MM.1S (cell line): ENCODE results near the gene CSNK1A1.
"Not testable (repeated sequence)": the region's sequence is repeated elsewhere in the genome, so short reads cannot be mapped to it uniquely, and the experiment has no call there.

Source experiments
- DNase-seq: peaks from one replicate; pipeline ENCODE4 v3.0.0-alpha.2; 2015
- H2AFZ ChIP-seq: fragments of 300-600 bp; sonication (generic); 2 replicates; pipeline ENCODE4 v1.6.0; 2016; ENCODE audit warnings: antibody characterized with exemption, low read length
- H3F3A ChIP-seq: fragments of 300-600 bp; sonication (generic); 2 replicates; pipeline ENCODE4 v1.6.1; 2016; ENCODE audit warnings: mild to moderate bottlenecking, antibody characterized with exemption, low read length, moderate library complexity, mixed read lengths; ENCODE audit not compliant: insufficient read depth
- H3K27ac ChIP-seq: fragments of 300-600 bp; sonication (generic); 2 replicates; pipeline ENCODE4 v1.5.1; 2016; ENCODE audit warnings: mild to moderate bottlenecking, low read length
- H3K27me3 ChIP-seq: fragments of 300-600 bp; sonication (generic); replicated peaks from 2 replicates; pipeline ENCODE4 v1.6.0; 2016; ENCODE audit warnings: low read length; ENCODE audit not compliant: insufficient read depth
- H3K36me3 ChIP-seq: fragments of 300-600 bp; sonication (generic); replicated peaks from 2 replicates; pipeline ENCODE4 v1.6.1; 2016; ENCODE audit warnings: mild to moderate bottlenecking, low read length, mixed read lengths; ENCODE audit not compliant: insufficient read depth
- H3K4me1 ChIP-seq: fragments of 300-600 bp; sonication (generic); 2 replicates; pipeline ENCODE4 v1.6.1; 2016; ENCODE audit warnings: low read length, mixed read lengths
- H3K4me2 ChIP-seq: fragments of 300-600 bp; sonication (generic); 2 replicates; pipeline ENCODE4 v1.6.0; 2016; ENCODE audit warnings: low read depth, low read length
- H3K4me3 ChIP-seq: fragments of 300-600 bp; sonication (generic); 2 replicates; pipeline ENCODE4 v1.5.1; 2016; ENCODE audit warnings: low read length, mixed read lengths
- H3K79me2 ChIP-seq: fragments of 300-600 bp; sonication (generic); 2 replicates; pipeline ENCODE4 v1.6.1; 2016; ENCODE audit warnings: mixed run types, low read length, mixed read lengths
- H3K9ac ChIP-seq: fragments of 300-600 bp; sonication (generic); 2 replicates; pipeline ENCODE4 v1.6.1; 2016; ENCODE audit warnings: low read length, mixed read lengths
- H3K9me2 ChIP-seq: fragments of 300-600 bp; sonication (generic); replicated peaks from 2 replicates; pipeline ENCODE4 v1.6.1; 2016; ENCODE audit warnings: mild to moderate bottlenecking, low read length, mixed read lengths; ENCODE audit not compliant: insufficient read depth
- H3K9me3 ChIP-seq: fragments of 300-600 bp; sonication (generic); replicated peaks from 2 replicates; pipeline ENCODE4 v1.6.1; 2016; ENCODE audit warnings: mild to moderate bottlenecking, low read length, mixed read lengths; ENCODE audit not compliant: insufficient read depth
- H4K20me1 ChIP-seq: fragments of 300-600 bp; sonication (generic); 2 replicates; pipeline ENCODE4 v1.6.1; 2016; ENCODE audit warnings: mild to moderate bottlenecking, low read length, moderate library complexity, mixed read lengths; ENCODE audit not compliant: insufficient read depth
- EZH2 ChIP-seq: fragments of 300-600 bp; sonication (generic); optimal IDR thresholded peaks from 2 replicates; pipeline ENCODE3; 2017; ENCODE audit warnings: low read depth, mild to moderate bottlenecking, antibody characterized with exemption, low read length, mixed read lengths
- EZH2phosphoT487 ChIP-seq: fragments of 300-600 bp; sonication (generic); IDR thresholded peaks from 2 replicates; pipeline ENCODE4 v1.6.1; 2018; ENCODE audit warnings: antibody characterized with exemption, low read length
- TF ChIP-seq, protein P1 (sequence below): fragments of 300-600 bp; sonication (generic); IDR thresholded peaks from 2 replicates; pipeline ENCODE4 v1.5.1; 2016; ENCODE audit warnings: antibody characterized with exemption, low read length, mixed read lengths

Gene CSNK1A1

DNA sequence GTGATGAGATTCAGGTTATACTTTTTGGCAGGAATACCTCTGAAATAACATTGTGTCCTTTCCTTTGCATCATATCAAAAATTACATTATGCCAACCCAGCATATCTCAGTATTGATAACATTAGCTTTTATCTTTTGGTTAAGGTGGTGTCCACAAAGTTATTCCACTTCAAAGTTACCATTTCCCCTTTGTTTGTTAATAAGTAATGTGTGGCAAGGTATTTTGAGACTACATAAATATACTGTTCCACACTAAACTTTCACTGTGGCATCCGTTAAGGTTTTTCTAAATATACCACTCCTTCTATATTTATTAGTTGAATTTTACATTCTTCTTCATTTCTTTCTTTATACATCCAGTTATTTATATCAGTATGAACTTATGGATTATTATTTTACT, 16.0 kb upstream of the CSNK1A1 start:
- H3K79me2 ChIP-seq = 0 out of 2 replicates have a peak, but pooled peaks cover 4% of the 10 kb centered on the region
- H3K9ac ChIP-seq = no peak overlapping the region

DNA sequence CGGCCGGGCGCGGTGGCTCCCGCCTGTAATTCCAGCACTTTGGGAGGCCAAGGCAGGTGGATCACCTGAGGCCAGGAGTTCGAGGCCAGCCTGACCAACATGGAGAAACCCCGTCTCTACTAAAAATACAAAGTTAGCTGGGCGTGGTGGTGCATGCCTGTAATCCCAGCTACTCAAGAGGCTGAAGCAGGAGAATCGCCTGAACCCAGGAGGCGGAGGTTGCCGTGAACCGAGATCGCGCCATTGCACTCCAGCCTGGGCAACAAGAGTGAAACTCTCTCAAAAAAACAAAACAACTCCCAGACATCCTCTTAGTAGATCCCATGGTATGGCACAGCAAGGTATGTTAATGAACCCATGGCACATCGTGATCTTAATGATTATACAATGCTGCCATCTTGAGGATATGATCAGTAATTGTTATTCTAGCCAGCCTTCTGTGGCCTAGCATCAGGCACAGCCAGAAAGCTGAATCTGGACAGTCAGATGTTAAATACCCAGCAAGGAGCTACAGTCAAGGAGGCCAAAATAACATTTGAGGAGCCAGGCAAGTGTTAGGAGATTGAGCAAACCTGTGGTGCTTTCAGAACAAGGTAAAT, 13.4 kb upstream of the CSNK1A1 start:
- not testable (repeated sequence) for H3K79me2 ChIP-seq, H3K9ac ChIP-seq, H3K9me3 ChIP-seq, H3K27me3 ChIP-seq, H3K4me3 ChIP-seq, H3K9me2 ChIP-seq, H2AFZ ChIP-seq, H3K36me3 ChIP-seq, H4K20me1 ChIP-seq
- peak; percentile 87 for DNase-seq
- Histone ChIP-seq H3F3A (peaks cover 37% of the 10 kb centered on the region), H3K27ac (peak overlapping the region; percentile 74; the same call in 1 of the 2 replicates), H3K4me1 (peaks cover 34% of the 10 kb centered on the region), H3K4me2 (peak overlapping the region; percentile 41; the same call in 1 of the 2 replicates)
- TF ChIP-seq, protein P1, sequence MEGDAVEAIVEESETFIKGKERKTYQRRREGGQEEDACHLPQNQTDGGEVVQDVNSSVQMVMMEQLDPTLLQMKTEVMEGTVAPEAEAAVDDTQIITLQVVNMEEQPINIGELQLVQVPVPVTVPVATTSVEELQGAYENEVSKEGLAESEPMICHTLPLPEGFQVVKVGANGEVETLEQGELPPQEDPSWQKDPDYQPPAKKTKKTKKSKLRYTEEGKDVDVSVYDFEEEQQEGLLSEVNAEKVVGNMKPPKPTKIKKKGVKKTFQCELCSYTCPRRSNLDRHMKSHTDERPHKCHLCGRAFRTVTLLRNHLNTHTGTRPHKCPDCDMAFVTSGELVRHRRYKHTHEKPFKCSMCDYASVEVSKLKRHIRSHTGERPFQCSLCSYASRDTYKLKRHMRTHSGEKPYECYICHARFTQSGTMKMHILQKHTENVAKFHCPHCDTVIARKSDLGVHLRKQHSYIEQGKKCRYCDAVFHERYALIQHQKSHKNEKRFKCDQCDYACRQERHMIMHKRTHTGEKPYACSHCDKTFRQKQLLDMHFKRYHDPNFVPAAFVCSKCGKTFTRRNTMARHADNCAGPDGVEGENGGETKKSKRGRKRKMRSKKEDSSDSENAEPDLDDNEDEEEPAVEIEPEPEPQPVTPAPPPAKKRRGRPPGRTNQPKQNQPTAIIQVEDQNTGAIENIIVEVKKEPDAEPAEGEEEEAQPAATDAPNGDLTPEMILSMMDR = peak; percentile 62

More for the DNA sequence above, 16.0 kb upstream of the CSNK1A1 start:
- Histone ChIP-seq H3K36me3 (no peaks in the 10 kb centered on the region), H3K27me3 (no peaks in the 10 kb centered on the region), H3K4me1 (peaks cover 19% of the 10 kb centered on the region), H3K4me2 (no peak overlapping the region), H3K9me3 (no peaks in the 10 kb centered on the region), H3K9me2 (no peaks in the 10 kb centered on the region), H3K4me3 (no peak overlapping the region), H2AFZ (no peak overlapping the region), H4K20me1 (no peaks in the 10 kb centered on the region), H3K27ac (no peak overlapping the region), H3F3A (peaks cover 20% of the 10 kb centered on the region)
- no peak for TF ChIP-seq EZH2phosphoT487
- TF ChIP-seq, protein P1 = no peak
- TF ChIP-seq EZH2 = no peak
- DNase-seq = no peak

DNA sequence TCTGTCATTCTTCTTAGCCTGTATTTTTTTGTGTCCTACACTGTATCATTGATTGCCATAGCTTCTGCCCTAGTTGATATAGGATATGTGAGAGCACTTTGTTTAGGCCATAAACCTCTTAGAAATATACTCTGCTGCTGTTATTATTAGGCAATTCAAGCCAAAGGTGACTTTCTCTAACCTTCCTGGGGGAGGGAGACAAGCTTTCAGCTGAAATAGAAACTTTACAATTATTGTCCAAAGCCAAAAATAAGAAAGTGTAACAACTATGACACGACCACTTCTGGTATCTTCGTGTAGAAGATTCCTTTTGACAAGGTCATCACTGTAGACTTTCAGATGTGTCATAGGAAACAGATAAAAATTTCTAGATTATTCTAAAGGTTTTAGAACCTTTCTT, 12.2 kb upstream of the CSNK1A1 start:
- H3K27me3 ChIP-seq = no peaks in the 10 kb centered on the region
- no peaks in the 10 kb centered on the region for H3K9me3 ChIP-seq
- peak overlapping the region; percentile 28 for H3K4me2 ChIP-seq
- H4K20me1 ChIP-seq = no peaks in the 10 kb centered on the region
- peaks cover 4% of the 10 kb centered on the region; the same call in 1 of the 2 replicates for H3K79me2 ChIP-seq
- H2AFZ ChIP-seq = peak overlapping the region; percentile 38
- peak overlapping the region; percentile 4; the same call in 1 of the 2 replicates for H3K9ac ChIP-seq
- H3K4me1 ChIP-seq = peaks cover 34% of the 10 kb centered on the region
- H3K27ac ChIP-seq = peak overlapping the region; percentile 74
- no peak for TF ChIP-seq EZH2
- TF ChIP-seq, protein P1 = no peak
- no peak for TF ChIP-seq EZH2phosphoT487
- peaks cover 37% of the 10 kb centered on the region for H3F3A ChIP-seq
- H3K36me3 ChIP-seq = no peaks in the 10 kb centered on the region
- no peaks in the 10 kb centered on the region for H3K9me2 ChIP-seq
- no peak overlapping the region for H3K4me3 ChIP-seq
- DNase-seq = peak; percentile 50
